ENCODE results near the gene GOLT1A.

GOLT1A gene

DNA sequence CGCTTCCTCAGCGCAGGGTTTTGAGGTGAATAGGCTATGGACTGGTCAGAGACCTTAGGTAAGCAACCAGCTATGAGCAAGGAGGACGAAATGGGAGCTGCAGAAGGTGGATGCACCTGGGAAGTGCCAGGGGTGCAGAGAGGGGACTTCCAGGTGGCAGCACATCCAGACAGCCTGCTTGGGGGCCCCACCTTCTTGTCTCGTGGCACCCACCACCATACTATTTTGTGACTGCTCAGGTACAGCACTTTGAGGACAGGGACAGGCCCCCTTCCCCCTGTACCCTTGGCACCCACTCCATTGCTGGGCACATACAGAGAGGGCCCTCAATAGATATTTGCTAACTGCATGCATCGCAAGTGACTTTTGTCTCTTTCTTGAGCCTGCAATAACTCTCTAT, 16.7 kb downstream of the GOLT1A start:
- no peak overlapping the region for H3K27ac ChIP-seq
- no peak for TF ChIP-seq CTCF (IDR thresholded peaks at IDR 0.05)
- TF ChIP-seq ZFX (IDR thresholded peaks at IDR 0.05; ENCODE audit: borderline replicate concordance) = no peak

- TF ChIP-seq CTCF (IDR thresholded peaks at IDR 0.05) = no peak
- TF ChIP-seq ZFX (IDR thresholded peaks at IDR 0.05; ENCODE audit: borderline replicate concordance) = no peak
- H3K27ac ChIP-seq = no peak within 1 kb of the TSS
Observed at GRCh38 chr1:204196068-204196795, 17.6 kb downstream of the GOLT1A start, which contains the start of gene KISS1. Gene KISS1 (minus strand): TSS chr1:204196491. CDS start chr1:204192876, 3,615 bp downstream.

- no peak overlapping the region for H3K27ac ChIP-seq
- no peak for TF ChIP-seq CTCF (IDR thresholded peaks at IDR 0.05)
- no peak for TF ChIP-seq ZFX (IDR thresholded peaks at IDR 0.05; ENCODE audit: borderline replicate concordance)
Observed at GRCh38 chr1:204194771-204195170, 19.0 kb downstream of the GOLT1A start.

DNA sequence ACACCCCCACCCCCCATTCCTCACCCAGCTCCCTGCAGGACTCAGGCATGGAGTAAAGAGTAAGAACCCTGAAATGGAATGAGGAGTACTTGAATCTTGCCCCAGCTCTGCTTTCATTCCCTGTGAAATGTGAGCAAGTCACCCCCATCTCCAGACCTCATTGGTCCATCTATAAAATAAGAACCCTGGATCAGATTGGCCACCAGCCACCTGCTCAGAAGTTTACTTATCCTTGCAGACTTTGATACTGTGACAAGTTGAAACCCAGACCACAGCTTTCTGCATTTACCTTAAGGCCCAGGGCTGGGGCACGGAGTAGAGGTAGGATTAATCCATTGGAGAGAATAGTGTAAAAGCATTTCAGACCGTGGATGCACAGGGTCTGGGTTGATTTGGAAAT, 19.7 kb downstream of the GOLT1A start:
- H3K27ac ChIP-seq = no peak overlapping the region

GRCh38 chr1:204192589-204193352, 21.0 kb downstream of the GOLT1A start:
- no peak overlapping the region for H3K27ac ChIP-seq
- TF ChIP-seq CTCF (IDR thresholded peaks at IDR 0.05) = no peak
- no peak for TF ChIP-seq ZFX (IDR thresholded peaks at IDR 0.05; ENCODE audit: borderline replicate concordance)

More for the DNA sequence above, 19.7 kb downstream of the GOLT1A start:
- TF ChIP-seq ZFX (IDR thresholded peaks at IDR 0.05; ENCODE audit: borderline replicate concordance) (no peak), CTCF (IDR thresholded peaks at IDR 0.05) (no peak)

DNA sequence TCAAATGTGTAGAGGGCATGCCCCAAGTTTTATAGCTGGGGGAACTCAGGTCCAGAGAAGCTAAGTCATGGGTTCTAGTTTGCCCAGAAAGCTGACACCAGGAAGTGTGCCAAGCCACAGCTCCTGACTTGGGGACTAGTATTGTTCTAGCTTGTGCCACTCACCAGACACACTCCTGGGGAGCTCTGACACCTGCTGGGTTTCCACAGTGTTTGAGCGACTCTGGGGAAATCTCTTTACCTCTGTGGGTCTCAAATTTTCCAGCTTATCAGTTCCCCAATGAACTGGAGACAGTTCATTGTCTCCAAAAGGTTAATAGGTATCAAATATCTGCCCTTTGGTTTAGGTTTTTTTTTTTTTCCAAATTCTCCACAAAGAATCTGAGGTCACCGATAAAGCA, 21.7 kb downstream of the GOLT1A start:
- no peak for TF ChIP-seq CTCF (IDR thresholded peaks at IDR 0.05)
- TF ChIP-seq ZFX (IDR thresholded peaks at IDR 0.05; ENCODE audit: borderline replicate concordance) = no peak
- H3K27ac ChIP-seq = no peak overlapping the region

DNA sequence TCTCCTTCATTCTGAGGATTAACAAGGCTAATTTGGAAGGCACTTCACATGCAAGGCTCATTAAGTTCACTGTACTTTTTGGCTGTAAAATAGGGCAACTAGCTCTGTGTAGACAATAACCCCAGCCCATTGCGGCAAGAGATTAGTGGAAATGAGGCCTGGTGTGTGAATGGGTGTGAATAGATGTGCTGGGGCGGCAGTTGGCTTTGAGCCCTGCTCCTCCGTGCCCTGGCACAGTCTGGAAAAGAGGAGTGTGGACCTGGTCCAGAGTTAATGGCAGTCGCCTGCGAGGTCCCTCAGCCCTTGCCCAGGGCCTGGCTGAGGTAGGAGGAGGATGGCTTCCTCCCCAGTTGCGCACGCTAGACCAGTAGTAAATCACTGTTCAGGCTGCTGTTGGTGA, 22.3 kb downstream of the GOLT1A start:
- TF ChIP-seq ZFX (IDR thresholded peaks at IDR 0.05; ENCODE audit: borderline replicate concordance) (no peak), CTCF (IDR thresholded peaks at IDR 0.05) (no peak)
- H3K27ac ChIP-seq = no peak overlapping the region

All from 22Rv1 (cell line).